NK-92 treated with Interleukin-12 subunit alpha and Interleukin-12 subunit beta, amount 100 ng/mL, for 24 hours (cell line): ENCODE results near the gene ELFN1.
A peak's percentile ranks its signal among the peaks of the same experiment; 100 is the strongest.

Experiments
- DNase-seq: peaks from one replicate; lab custom pipeline; 2025; lab: John Stamatoyannopoulos, UW

The ELFN1 gene

GRCh38 chr7:1742555-1743303, 72.7 kb downstream of the ELFN1 start:
- DNase-seq: no peak

GRCh38 chr7:1743481-1744230, 73.6 kb downstream of the ELFN1 start:
- DNase-seq: no peak

- DNase-seq: no peak
Measured at GRCh38 chr7:1744296-1745017, 74.4 kb downstream of the ELFN1 start.

- no peak for DNase-seq
Measured at GRCh38 chr7:1745018-1745532, 75.0 kb downstream of the ELFN1 start.

GRCh38 chr7:1745576-1746490, 75.8 kb downstream of the ELFN1 start:
- no peak for DNase-seq

- no peak for DNase-seq
Measured at GRCh38 chr7:1746491-1746975, 76.5 kb downstream of the ELFN1 start.

GRCh38 chr7:1747004-1747801, 77.1 kb downstream of the ELFN1 start:
- no peak for DNase-seq

GRCh38 chr7:1748076-1748838, 78.2 kb downstream of the ELFN1 start:
- no peak for DNase-seq

- no peak for DNase-seq
Measured at GRCh38 chr7:1748839-1749173, 78.7 kb downstream of the ELFN1 start.

- DNase-seq: no peak
Measured at GRCh38 chr7:1749351-1749863, 79.3 kb downstream of the ELFN1 start.

- DNase-seq: no peak
Measured at GRCh38 chr7:1749864-1750466, 79.9 kb downstream of the ELFN1 start.

GRCh38 chr7:1750541-1751021, 80.5 kb downstream of the ELFN1 start:
- DNase-seq: no peak

- DNase-seq: no peak
Measured at GRCh38 chr7:1752111-1752510, 82.0 kb downstream of the ELFN1 start.

- peak; percentile 21 for DNase-seq
Measured at GRCh38 chr7:1752771-1753563, 82.9 kb downstream of the ELFN1 start.

GRCh38 chr7:1753564-1753867, 83.4 kb downstream of the ELFN1 start:
- no peak for DNase-seq

GRCh38 chr7:1754345-1754908, 84.3 kb downstream of the ELFN1 start:
- DNase-seq: no peak

- no peak for DNase-seq
Measured at GRCh38 chr7:1755783-1756625, 85.9 kb downstream of the ELFN1 start.
